ENCODE results near the gene FBXO9.

DNA sequence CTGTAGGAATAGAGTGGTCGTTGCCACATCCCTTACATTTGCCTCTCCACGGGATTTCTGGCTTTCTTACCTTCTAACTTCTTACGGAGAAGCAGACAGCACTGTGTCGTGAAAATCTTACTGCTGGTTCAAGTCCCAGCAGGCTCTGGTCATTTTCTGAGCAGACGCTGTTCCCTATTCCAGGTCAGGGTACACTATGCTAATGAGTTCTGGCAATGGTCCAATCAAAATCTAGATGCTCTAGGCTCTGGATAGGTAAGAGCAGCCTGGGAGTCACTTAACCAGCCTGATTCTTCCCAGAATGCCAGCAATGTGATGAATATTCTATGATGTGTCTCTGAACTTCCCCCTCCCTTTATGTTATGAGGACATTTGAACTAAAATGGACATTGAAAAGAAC is 83.5 kb downstream of the FBXO9 start, which contains the start of gene GCM1:
- TF ChIP-seq, protein P1, sequence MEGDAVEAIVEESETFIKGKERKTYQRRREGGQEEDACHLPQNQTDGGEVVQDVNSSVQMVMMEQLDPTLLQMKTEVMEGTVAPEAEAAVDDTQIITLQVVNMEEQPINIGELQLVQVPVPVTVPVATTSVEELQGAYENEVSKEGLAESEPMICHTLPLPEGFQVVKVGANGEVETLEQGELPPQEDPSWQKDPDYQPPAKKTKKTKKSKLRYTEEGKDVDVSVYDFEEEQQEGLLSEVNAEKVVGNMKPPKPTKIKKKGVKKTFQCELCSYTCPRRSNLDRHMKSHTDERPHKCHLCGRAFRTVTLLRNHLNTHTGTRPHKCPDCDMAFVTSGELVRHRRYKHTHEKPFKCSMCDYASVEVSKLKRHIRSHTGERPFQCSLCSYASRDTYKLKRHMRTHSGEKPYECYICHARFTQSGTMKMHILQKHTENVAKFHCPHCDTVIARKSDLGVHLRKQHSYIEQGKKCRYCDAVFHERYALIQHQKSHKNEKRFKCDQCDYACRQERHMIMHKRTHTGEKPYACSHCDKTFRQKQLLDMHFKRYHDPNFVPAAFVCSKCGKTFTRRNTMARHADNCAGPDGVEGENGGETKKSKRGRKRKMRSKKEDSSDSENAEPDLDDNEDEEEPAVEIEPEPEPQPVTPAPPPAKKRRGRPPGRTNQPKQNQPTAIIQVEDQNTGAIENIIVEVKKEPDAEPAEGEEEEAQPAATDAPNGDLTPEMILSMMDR (IDR thresholded peaks at IDR 0.05): no peak
- TF ChIP-seq POLR2A (IDR thresholded peaks at IDR 0.05): no peak

Measured in breast epithelium (tissue), 3 donors.